Mucosa of stomach (tissue), 1 donor: ENCODE data around the gene SIX5.
"Not testable (repeated sequence)": the region's sequence is repeated elsewhere in the genome, so short reads cannot be mapped to it uniquely, and the experiment has no call there.

Experiments
- H3K27me3 ChIP-seq: one replicate; pipeline ENCODE4 v1.7.0; 2013; ENCODE audit warnings: mild to moderate bottlenecking, low read length; ENCODE audit not compliant: control insufficient read depth, insufficient read depth
- H3K36me3 ChIP-seq: one replicate; pipeline ENCODE4 v1.7.0; 2013; ENCODE audit warnings: low read length; ENCODE audit not compliant: control insufficient read depth, insufficient read depth
- H3K4me1 ChIP-seq: one replicate; pipeline ENCODE4 v1.7.0; 2013; ENCODE audit warnings: mild to moderate bottlenecking, low read length; ENCODE audit not compliant: control insufficient read depth, insufficient read depth
- H3K4me3 ChIP-seq: one replicate; pipeline ENCODE4 v1.7.0; 2013; ENCODE audit warnings: low read length
- H3K9ac ChIP-seq: one replicate; pipeline ENCODE4 v1.7.0; 2013; ENCODE audit warnings: mild to moderate bottlenecking, low read length, moderate library complexity
- H3K9me3 ChIP-seq: one replicate; pipeline ENCODE4 v1.7.0; 2013; ENCODE audit warnings: mild to moderate bottlenecking, low read length, moderate library complexity; ENCODE audit not compliant: control insufficient read depth
- donor health status: Pancreatic carcinoma.

The SIX5 gene

DNA sequence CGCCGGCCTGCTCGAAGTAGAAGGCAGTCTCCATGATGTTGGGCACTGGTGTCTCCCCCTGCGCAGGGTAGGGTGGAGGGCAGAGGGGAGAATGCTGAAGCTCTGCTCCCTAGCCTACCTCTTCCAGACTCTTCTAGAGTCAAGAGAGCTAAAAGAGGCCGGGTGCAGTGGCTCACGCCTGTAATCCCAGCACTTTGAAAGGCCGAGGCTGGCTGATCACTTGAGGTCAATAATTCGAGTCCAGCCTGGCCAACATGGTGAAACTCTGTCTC lies 35.8 kb upstream of the SIX5 start:
- H3K9me3 ChIP-seq = no peaks in the 10 kb centered on the region
- H3K27me3 ChIP-seq = peaks cover 4% of the 10 kb centered on the region
- H3K36me3 ChIP-seq = no peaks in the 10 kb centered on the region
- no peaks in the 10 kb centered on the region for H3K4me1 ChIP-seq
- no peak overlapping the region for H3K9ac ChIP-seq
- H3K4me3 ChIP-seq = no peak overlapping the region

- Histone ChIP-seq H3K36me3 (no peaks in the 10 kb centered on the region), H3K9me3 (no peaks in the 10 kb centered on the region), H3K4me1 (no peaks in the 10 kb centered on the region), H3K9ac (no peak overlapping the region), H3K27me3 (peaks cover 4% of the 10 kb centered on the region), H3K4me3 (no peak overlapping the region)
Observed at GRCh38 chr19:45804140-45804958, 35.3 kb upstream of the SIX5 start.

- no peaks in the 10 kb centered on the region for H3K36me3 ChIP-seq
- peaks cover 4% of the 10 kb centered on the region for H3K27me3 ChIP-seq
- no peak overlapping the region for H3K4me3 ChIP-seq
- H3K4me1 ChIP-seq = no peaks in the 10 kb centered on the region
- H3K9ac ChIP-seq = no peak overlapping the region
- H3K9me3 ChIP-seq = no peaks in the 10 kb centered on the region
Observed at GRCh38 chr19:45801603-45802175, 32.6 kb upstream of the SIX5 start.

- H3K4me1 ChIP-seq = no peaks in the 10 kb centered on the region
- H3K9me3 ChIP-seq = no peaks in the 10 kb centered on the region
- no peak overlapping the region for H3K9ac ChIP-seq
- H3K36me3 ChIP-seq = no peaks in the 10 kb centered on the region
- H3K4me3 ChIP-seq = no peak overlapping the region
- H3K27me3 ChIP-seq = peaks cover 4% of the 10 kb centered on the region
Observed at GRCh38 chr19:45800070-45800553, 31.1 kb upstream of the SIX5 start.

GRCh38 chr19:45799541-45799940 lies 30.5 kb upstream of the SIX5 start:
- not testable (repeated sequence) for H3K4me1 ChIP-seq, H3K36me3 ChIP-seq, H3K27me3 ChIP-seq, H3K9me3 ChIP-seq, H3K4me3 ChIP-seq, H3K9ac ChIP-seq

GRCh38 chr19:45798995-45799517 lies 30.0 kb upstream of the SIX5 start:
- H3K9ac ChIP-seq = no peak overlapping the region

DNA sequence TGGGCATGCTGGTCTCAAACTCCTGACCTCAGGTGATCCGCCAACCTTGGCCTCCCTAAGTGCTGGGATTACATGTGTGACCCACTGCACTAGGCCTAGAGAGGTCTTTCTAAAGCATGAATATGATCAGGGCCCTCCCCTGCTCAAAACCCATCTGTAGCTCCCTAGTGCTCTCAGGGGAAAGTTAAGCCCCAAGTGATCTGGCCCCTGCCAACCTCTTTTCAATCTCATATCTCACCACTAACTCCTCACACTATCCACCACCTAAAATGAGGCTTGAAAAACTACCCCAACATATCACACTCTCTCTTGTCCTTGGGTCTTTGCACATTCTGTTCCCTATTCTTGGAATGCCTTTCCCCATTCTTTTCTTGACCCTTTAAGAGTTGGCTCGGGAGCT lies 25.6 kb upstream of the SIX5 start:
- no peaks in the 10 kb centered on the region for H3K36me3 ChIP-seq
- H3K27me3 ChIP-seq = no peaks in the 10 kb centered on the region
- no peaks in the 10 kb centered on the region for H3K9me3 ChIP-seq
- H3K4me1 ChIP-seq = peaks cover 12% of the 10 kb centered on the region
- no peak overlapping the region for H3K9ac ChIP-seq
- H3K4me3 ChIP-seq = no peak overlapping the region

More at GRCh38 chr19:45798995-45799517, 30.0 kb upstream of the SIX5 start:
- no peak overlapping the region for H3K4me3 ChIP-seq
- H3K36me3 ChIP-seq = no peaks in the 10 kb centered on the region
- H3K4me1 ChIP-seq = no peaks in the 10 kb centered on the region
- H3K9me3 ChIP-seq = no peaks in the 10 kb centered on the region
- peaks cover 4% of the 10 kb centered on the region for H3K27me3 ChIP-seq

DNA sequence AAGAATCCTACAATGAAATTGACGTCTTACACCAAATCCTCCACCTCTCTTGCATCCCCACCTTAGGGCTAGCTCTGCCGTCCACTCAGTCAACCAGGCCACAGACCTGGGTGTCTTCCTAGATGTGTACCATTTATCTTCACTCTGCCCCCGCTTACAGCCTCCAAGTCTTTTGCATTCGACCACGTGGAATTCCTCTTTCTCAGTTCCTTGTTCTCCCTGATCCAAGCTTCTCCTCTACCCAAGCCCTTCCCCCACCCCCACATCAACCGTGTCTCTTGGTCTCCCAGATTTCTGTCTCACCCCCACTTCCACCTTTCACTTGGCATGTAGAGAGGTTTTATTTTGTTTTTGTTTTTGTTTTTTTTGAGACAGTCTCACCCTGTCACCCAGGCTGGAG lies 24.8 kb upstream of the SIX5 start:
- H3K9ac ChIP-seq = no peak overlapping the region
- no peaks in the 10 kb centered on the region for H3K36me3 ChIP-seq
- H3K4me3 ChIP-seq = no peak overlapping the region
- H3K9me3 ChIP-seq = no peaks in the 10 kb centered on the region
- H3K27me3 ChIP-seq = no peaks in the 10 kb centered on the region
- peaks cover 12% of the 10 kb centered on the region for H3K4me1 ChIP-seq

- no peaks in the 10 kb centered on the region for H3K36me3 ChIP-seq
- no peak overlapping the region for H3K9ac ChIP-seq
- H3K27me3 ChIP-seq = no peaks in the 10 kb centered on the region
- H3K9me3 ChIP-seq = no peaks in the 10 kb centered on the region
- peaks cover 12% of the 10 kb centered on the region for H3K4me1 ChIP-seq
- H3K4me3 ChIP-seq = no peak overlapping the region
Observed at GRCh38 chr19:45793178-45793564, 24.1 kb upstream of the SIX5 start.

DNA sequence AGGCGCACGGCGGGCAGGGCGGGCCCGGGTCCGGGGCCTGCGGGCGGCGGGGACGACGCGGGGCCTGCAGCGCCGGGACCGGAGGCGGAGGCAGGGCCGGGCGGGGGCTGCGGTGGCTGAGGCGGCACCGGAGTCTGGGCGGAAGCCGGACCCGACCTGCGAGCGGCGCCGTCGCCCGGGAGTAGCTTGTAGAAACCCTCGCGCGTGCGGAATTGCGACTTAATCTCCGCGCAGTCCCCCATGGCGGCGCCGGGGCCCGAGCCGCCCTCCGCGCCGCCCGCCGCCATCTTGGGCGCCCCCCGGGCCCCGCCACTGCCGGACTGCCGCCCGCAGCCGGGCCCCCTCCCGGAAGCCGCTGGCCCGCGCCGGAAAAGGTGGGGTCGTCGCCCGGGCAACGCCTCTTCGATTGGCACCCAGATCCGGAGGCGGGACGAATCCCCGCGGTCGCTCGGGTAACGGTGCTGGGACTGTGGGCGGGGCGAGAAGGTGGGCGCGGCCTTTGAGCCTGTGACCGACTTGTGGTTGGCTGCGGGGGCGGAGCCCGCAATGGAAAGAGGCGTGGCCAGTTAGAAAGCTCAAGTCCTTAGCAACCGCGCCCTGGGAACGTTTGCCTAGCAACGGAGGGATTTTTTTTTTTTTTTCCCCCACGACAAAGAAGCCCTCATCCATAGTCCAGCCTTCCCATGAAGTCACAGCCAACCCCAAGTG lies 23.6 kb upstream of the SIX5 start, which contains the start of gene DMWD:
Gene DMWD, minus strand, starts transcription at position 376 of the 708 bp plus-strand sequence. Its CDS starts 89 bp downstream, at position 287.
- no peaks in the 10 kb centered on the region for H3K27me3 ChIP-seq
- peaks cover 12% of the 10 kb centered on the region for H3K4me1 ChIP-seq
- H3K36me3 ChIP-seq = no peaks in the 10 kb centered on the region
- peak within 1 kb of the TSS; percentile 16 for H3K9ac ChIP-seq
- peak within 1 kb of the TSS; percentile 11 for H3K4me3 ChIP-seq
- no peaks in the 10 kb centered on the region for H3K9me3 ChIP-seq

GRCh38 chr19:45791744-45792469 lies 22.9 kb upstream of the SIX5 start:
- H3K36me3 ChIP-seq = no peaks in the 10 kb centered on the region
- no peaks in the 10 kb centered on the region for H3K9me3 ChIP-seq
- peak overlapping the region; percentile 16 for H3K9ac ChIP-seq
- peak overlapping the region; percentile 11 for H3K4me3 ChIP-seq
- no peaks in the 10 kb centered on the region for H3K27me3 ChIP-seq
- H3K4me1 ChIP-seq = peaks cover 12% of the 10 kb centered on the region
